Measurements from ENCODE around the gene TARBP2.

Gene TARBP2

GRCh38 chr12:53500776-53501614, at the start of gene TARBP2:
TSS of gene TARBP2 (plus strand) at chr12:53501283. CDS start at chr12:53501409, 126 bp downstream.
- DNase-seq, result peak; percentile 100

GRCh38 chr12:53451661-53452158, 49.4 kb upstream of the TARBP2 start, which contains the start of gene PCBP2:
TSS of gene PCBP2 (plus strand) at chr12:53452102. CDS start at chr12:53454801, 2,699 bp downstream.
- peak; percentile 100 for DNase-seq

GRCh38 chr12:53452159-53453077, 48.7 kb upstream of the TARBP2 start:
- peak; percentile 98 for DNase-seq

- no peak for DNase-seq
Observed at GRCh38 chr12:53453953-53454640, 47.0 kb upstream of the TARBP2 start.

GRCh38 chr12:53454707-53455106, 46.4 kb upstream of the TARBP2 start:
- DNase-seq, result peak; percentile 20

- no peak for DNase-seq
Observed at GRCh38 chr12:53456654-53457366, 44.3 kb upstream of the TARBP2 start.

GRCh38 chr12:53459097-53459496, 42.0 kb upstream of the TARBP2 start:
- no peak for DNase-seq

GRCh38 chr12:53461059-53461458, 40.0 kb upstream of the TARBP2 start:
- no peak for DNase-seq

- no peak for DNase-seq
Observed at GRCh38 chr12:53461591-53461990, 39.5 kb upstream of the TARBP2 start.

- DNase-seq, result no peak
Observed at GRCh38 chr12:53462935-53463334, 38.1 kb upstream of the TARBP2 start.

- DNase-seq, result no peak
Observed at GRCh38 chr12:53463802-53464560, 37.1 kb upstream of the TARBP2 start.

- DNase-seq, result no peak
Observed at GRCh38 chr12:53464685-53465418, 36.2 kb upstream of the TARBP2 start.

GRCh38 chr12:53465679-53466078, 35.4 kb upstream of the TARBP2 start:
- DNase-seq, result no peak

- peak; percentile 46 for DNase-seq
Observed at GRCh38 chr12:53466640-53467039, 34.4 kb upstream of the TARBP2 start.

GRCh38 chr12:53467082-53467481, 34.0 kb upstream of the TARBP2 start:
- DNase-seq, result no peak

GRCh38 chr12:53467880-53468279, 33.2 kb upstream of the TARBP2 start:
- no peak for DNase-seq

GRCh38 chr12:53468282-53468681, 32.8 kb upstream of the TARBP2 start:
- DNase-seq, result no peak

GRCh38 chr12:53472056-53472582, 29.0 kb upstream of the TARBP2 start:
- no peak for DNase-seq

- no peak for DNase-seq
Observed at GRCh38 chr12:53474077-53474476, 27.0 kb upstream of the TARBP2 start.

GRCh38 chr12:53474819-53475218, 26.3 kb upstream of the TARBP2 start:
- no peak for DNase-seq

Data from NCI-H69 (cell line).